Measurements from ENCODE around the gene WIPF3.

The WIPF3 gene

DNA sequence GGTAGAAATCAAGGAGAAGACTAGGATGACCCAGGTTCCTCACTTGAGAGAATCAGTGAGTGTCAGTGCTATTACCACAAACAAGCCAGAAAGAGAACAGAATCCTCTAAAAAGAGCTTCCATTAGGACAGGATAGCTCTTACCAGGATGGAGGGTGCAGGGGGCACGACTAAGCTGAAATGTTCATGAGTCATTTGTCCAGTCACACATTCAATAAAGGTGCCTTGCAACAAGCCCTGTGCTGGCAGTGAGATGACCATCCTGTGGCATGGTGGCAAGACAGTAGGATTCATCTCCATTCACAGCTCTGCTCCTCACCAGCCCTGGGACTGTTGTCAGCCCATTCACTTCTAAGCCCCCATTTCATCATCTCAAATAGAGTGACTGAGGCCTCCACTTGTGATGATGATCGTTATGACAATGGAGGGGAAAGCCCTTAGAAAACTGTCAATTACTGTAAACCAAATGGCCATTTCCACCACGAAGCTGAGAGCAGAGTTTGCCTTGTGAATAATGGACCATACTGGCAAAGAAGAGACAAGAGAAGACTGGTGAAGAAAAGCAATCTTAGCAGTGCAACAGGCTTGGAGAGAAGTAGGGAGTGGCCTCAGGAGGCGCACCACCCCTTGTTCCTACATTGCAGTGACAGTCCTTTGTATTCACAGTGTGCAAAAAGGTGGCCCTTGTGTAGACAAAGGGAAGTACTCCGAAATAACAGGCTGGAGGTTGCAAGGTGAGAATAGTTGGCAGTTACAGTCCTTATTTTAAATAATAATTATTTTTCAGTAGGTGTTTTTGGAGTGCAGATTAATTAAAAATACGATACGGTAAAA lies 9.0 kb upstream of the WIPF3 start:
- no peak overlapping the region for H3K4me3 ChIP-seq (replicated peaks; ENCODE audit: low read depth, low read length)

DNA sequence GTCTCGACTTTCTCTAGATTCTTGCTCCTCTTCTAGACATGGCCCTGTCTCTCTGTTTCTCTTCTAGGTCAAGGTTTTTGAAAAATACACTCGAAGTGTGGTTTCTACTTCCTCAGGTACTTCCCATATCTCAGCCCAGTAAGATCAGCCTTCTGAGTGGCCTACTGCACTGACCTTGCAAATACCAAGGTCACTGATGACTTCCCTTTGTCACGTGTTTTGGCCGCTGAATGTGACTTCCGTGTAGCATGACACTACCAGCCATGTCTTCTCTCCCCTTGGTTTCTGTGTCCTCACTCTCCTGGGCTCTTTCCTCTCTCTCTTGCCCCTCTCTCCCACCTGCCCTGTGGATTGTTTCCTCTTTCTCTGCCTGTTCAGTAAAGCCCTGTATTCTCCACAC lies 7.9 kb upstream of the WIPF3 start:
- no peak for DNase-seq (ENCODE audit: extremely low read depth, low read depth)
- TF ChIP-seq, protein P1, sequence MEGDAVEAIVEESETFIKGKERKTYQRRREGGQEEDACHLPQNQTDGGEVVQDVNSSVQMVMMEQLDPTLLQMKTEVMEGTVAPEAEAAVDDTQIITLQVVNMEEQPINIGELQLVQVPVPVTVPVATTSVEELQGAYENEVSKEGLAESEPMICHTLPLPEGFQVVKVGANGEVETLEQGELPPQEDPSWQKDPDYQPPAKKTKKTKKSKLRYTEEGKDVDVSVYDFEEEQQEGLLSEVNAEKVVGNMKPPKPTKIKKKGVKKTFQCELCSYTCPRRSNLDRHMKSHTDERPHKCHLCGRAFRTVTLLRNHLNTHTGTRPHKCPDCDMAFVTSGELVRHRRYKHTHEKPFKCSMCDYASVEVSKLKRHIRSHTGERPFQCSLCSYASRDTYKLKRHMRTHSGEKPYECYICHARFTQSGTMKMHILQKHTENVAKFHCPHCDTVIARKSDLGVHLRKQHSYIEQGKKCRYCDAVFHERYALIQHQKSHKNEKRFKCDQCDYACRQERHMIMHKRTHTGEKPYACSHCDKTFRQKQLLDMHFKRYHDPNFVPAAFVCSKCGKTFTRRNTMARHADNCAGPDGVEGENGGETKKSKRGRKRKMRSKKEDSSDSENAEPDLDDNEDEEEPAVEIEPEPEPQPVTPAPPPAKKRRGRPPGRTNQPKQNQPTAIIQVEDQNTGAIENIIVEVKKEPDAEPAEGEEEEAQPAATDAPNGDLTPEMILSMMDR (IDR thresholded peaks at IDR 0.05; ENCODE audit: low read depth, low read length, missing control alignments), result no peak
- no peak overlapping the region for H3K4me3 ChIP-seq (replicated peaks; ENCODE audit: low read depth, low read length)

More for the DNA sequence above, 9.0 kb upstream of the WIPF3 start:
- TF ChIP-seq, protein P1 (IDR thresholded peaks at IDR 0.05; ENCODE audit: low read depth, low read length, missing control alignments), result no peak
- DNase-seq (ENCODE audit: extremely low read depth, low read depth), result no peak

DNA sequence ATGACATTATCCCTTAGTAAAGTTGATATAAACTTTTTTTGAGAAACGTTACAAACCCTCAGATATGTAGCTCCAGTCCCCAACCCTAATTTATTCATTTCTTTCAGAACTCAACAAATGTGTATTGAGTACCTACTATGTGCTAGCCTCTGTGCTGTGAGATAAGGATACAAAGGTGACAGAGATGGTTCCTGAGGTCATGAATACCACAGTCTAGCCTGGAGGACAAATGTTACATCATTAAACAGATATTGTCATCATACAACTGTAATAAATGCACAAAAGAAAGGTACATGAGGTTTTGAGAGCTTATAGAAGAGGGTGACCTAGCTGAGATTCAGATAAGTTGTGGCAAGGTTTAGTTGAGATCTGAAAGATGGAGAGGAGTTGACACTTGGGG lies 4.4 kb upstream of the WIPF3 start:
- TF ChIP-seq, protein P1 (IDR thresholded peaks at IDR 0.05; ENCODE audit: low read depth, low read length, missing control alignments), result no peak

DNA sequence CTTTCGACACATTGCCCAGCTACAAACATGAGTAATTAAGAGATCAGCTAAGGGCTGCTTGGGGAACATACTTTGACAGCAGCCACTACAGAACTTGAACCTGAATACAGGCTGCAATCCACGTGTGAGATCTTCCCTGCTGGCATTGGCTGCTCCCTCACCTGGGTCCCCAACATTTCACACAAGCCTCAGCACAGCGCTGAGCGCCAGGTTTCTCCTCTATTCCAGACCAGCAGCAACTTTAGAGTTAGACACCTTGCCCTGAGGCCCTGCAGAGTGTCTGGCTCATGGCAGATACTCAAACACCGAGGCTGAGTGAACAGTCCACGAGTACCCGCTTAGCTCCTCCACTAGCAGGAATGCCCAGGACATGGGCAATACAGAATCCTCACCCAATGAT lies 1.3 kb upstream of the WIPF3 start:
- TF ChIP-seq, protein P1 (IDR thresholded peaks at IDR 0.05; ENCODE audit: low read depth, low read length, missing control alignments), result no peak

More for the DNA sequence above, 4.4 kb upstream of the WIPF3 start:
- H3K4me3 ChIP-seq (replicated peaks; ENCODE audit: low read depth, low read length), result no peak overlapping the region
- DNase-seq (ENCODE audit: extremely low read depth, low read depth), result no peak

DNA sequence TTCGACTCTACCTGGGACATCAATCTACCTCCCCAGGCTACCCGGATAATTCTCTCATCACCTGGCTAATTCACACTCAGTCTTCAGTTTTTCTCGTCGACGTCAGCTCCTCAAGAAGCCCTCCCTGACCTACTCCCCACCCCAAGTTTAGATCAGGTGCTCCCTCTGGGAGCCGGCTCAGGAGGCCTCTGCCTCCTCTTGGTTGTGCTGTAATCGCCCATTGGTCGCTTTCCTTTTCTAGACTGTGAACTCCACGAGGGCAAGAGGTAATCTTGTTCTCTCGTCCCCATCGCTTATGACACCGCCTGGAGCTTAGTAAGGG lies 461 bp upstream of the WIPF3 start:
- no peak overlapping the region for H3K4me3 ChIP-seq (replicated peaks; ENCODE audit: low read depth, low read length)
- DNase-seq (ENCODE audit: extremely low read depth, low read depth), result no peak
- TF ChIP-seq, protein P1 (IDR thresholded peaks at IDR 0.05; ENCODE audit: low read depth, low read length, missing control alignments), result no peak

More for the DNA sequence above, 1.3 kb upstream of the WIPF3 start:
- DNase-seq (ENCODE audit: extremely low read depth, low read depth), result no peak
- no peak overlapping the region for H3K4me3 ChIP-seq (replicated peaks; ENCODE audit: low read depth, low read length)

DNA sequence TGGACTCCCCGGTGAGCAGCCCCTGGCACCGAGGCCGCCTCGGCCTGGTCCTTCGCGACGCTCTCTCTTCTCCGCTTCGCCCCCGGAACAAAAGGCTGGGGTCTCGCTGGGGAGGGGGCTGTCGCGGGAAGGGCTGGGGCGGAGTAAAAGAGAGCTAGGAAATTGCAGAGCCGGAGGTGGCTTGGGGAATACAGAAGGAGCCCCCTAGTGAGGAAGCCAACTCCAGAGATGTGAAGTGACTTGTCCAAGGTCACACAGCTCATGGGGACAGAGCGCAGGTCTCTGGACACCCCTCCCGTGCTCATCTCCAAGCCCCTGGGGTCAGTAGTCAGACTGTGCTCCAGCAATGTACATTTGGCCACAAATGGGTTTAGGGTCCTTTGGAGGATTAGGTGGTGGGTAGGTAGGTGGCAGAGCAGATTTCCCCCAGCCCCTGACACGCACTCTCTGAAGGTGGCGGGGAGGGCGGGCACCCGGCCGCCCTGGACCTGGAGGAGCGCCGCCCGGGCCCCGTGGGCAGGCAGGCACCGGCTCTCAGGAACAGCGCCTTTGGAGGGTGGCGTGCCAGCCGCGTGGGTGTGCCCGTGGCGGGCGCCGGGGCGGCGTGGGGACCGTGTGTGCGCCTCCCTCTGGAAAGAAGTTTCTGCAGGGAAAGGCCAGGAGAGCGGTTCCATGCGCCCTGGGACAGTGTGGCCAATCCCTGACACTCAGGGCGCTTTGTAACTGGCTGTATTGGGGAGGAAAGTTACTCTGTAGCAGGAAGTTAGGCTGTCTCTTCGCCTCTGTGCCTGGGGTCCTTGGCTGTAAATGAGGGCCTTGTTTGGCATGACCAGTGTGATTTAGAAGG lies 910 bp downstream of the WIPF3 start:
- no peak for DNase-seq (ENCODE audit: extremely low read depth, low read depth)
- no peak overlapping the region for H3K4me3 ChIP-seq (replicated peaks; ENCODE audit: low read depth, low read length)
- TF ChIP-seq, protein P1 (IDR thresholded peaks at IDR 0.05; ENCODE audit: low read depth, low read length, missing control alignments), result no peak
